Tibial nerve (tissue), 4 donors: ENCODE results near the gene HOXB7. TPM values are rescaled to one million over a fixed set of nuclear protein-coding genes. Genes with fewer than 3 reads are reported as not detected.

Experiments
- DNase-seq, 2 donors: peaks; one replicate each; pipeline ENCODE4 v3.0.0-alpha.2; 2019; ENCODE audit warnings: low spot score in 2 of 2
- H3K27ac ChIP-seq, 4 donors: fragments of 200-600 bp; sonication (generic) in 3 of 4; one replicate each; pipeline ENCODE4 v1.5.1; 2017 to 2019; ENCODE audit warnings: mild to moderate bottlenecking in 1 of 4
- H3K27me3 ChIP-seq, 2 donors: fragments of 200-600 bp; sonication (generic) in 1 of 2; one replicate each; pipeline versions ENCODE4 v1.5.1 to v1.6.0; 2017 to 2019
- H3K36me3 ChIP-seq, 3 donors: fragments of 200-600 bp; sonication (generic); one replicate each; pipeline ENCODE4 v1.5.1; 2018 to 2019
- H3K4me1 ChIP-seq, 4 donors: fragments of 200-600 bp; sonication (generic) in 3 of 4; one replicate each; pipeline ENCODE4 v1.5.1; 2017 to 2019
- H3K4me3 ChIP-seq, 4 donors: fragments of 200-600 bp; sonication (generic) in 3 of 4; one replicate each; pipeline ENCODE4 v1.5.1; 2017 to 2019; ENCODE audit warnings: mild to moderate bottlenecking in 1 of 4, moderate library complexity in 1 of 4
- H3K9me3 ChIP-seq, 4 donors: fragments of 200-600 bp; sonication (generic) in 3 of 4; one replicate each; pipeline ENCODE4 v1.5.1; 2017 to 2019
- CTCF ChIP-seq, 5 experiments: fragments of 200-600 bp in 3 of 5; fragments of 450-650 bp in 2 of 5; sonication (generic) in 3 of 5; IDR thresholded peaks; one replicate each; pipeline ENCODE4 v1.5.1; 2016 to 2019; ENCODE audit warnings: antibody characterized with exemption in 5 of 5, mild to moderate bottlenecking in 3 of 5, moderate library complexity in 2 of 5
- EP300 ChIP-seq, 2 donors: sonication (generic); formaldehyde crosslinking; IDR thresholded peaks; one replicate each; pipeline ENCODE4 v1.6.1; 2017; ENCODE audit warnings: antibody characterized with exemption in 2 of 2, mild to moderate bottlenecking in 1 of 2
- POLR2A ChIP-seq, 2 donors: fragments of 450-650 bp; IDR thresholded peaks; one replicate each; pipeline ENCODE4 v1.6.1; 2017; ENCODE audit warnings: antibody characterized with exemption in 2 of 2, mild to moderate bottlenecking in 2 of 2, moderate library complexity in 2 of 2
- WGBS, 2 donors: methylation state at CpG; one replicate each; pipeline ENCODE4 v1.1.5; 2018; 5-methylcytosine and 5-hydroxymethylcytosine counted together
- total RNA-seq, 4 donors: library from RNA; depleted of rRNA; stranded (reverse); fragments of >200 nt; gene quantifications; one replicate each; pipeline ENCODE4 v1.1.0, GENCODE V29; 2016

The HOXB7 gene
- total RNA-seq, 4 donors from 2014 or later, result 1.8 to 4.0 (median 2.3) TPM

GRCh38 chr17:48593126-48593829 lies 17.5 kb downstream of the HOXB7 start, which contains the start of gene HOXB5:
Gene HOXB5 (minus strand): TSS chr17:48593779. CDS start chr17:48593682, 97 bp downstream.
- TF ChIP-seq CTCF (IDR thresholded peaks at IDR 0.05) (no peak), EP300 (IDR thresholded peaks at IDR 0.05) (no peak), POLR2A (IDR thresholded peaks at IDR 0.05) (no peak)
- Histone ChIP-seq H3K27me3 (peaks cover 0 to 100% of the 10 kb centered on the region in 2 donors), H3K27ac (peak within 1 kb of the TSS in 1 of 4 donors; percentile 46), H3K4me1 (peaks cover 0 to 46% (median 13%) of the 10 kb centered on the region in 4 donors), H3K9me3 (no peaks in the 10 kb centered on the region), H3K4me3 (peak within 1 kb of the TSS; percentile 9 to 43 (median 25)), H3K36me3 (no peaks in the 10 kb centered on the region)
- no peak for DNase-seq
- WGBS, 2 donors, result 8 to 9% methylated on average over 28 to 49 of the region's 50 CpGs

GRCh38 chr17:48592577-48592976 lies 18.2 kb downstream of the HOXB7 start:
- peaks cover 0 to 100% of the 10 kb centered on the region in 2 donors for H3K27me3 ChIP-seq
- no peak for DNase-seq
- H3K27ac ChIP-seq, result no peak overlapping the region
- 36 to 39% methylated on average over 14 of the region's 14 CpGs for WGBS, 2 donors
- no peak for TF ChIP-seq EP300 (IDR thresholded peaks at IDR 0.05)
- TF ChIP-seq POLR2A (IDR thresholded peaks at IDR 0.05), result no peak
- TF ChIP-seq CTCF (IDR thresholded peaks at IDR 0.05), result no peak
- peak overlapping the region in 2 of 4 donors; percentile 8 to 39 for H3K4me3 ChIP-seq
- H3K4me1 ChIP-seq, result peaks cover 0 to 41% (median 9%) of the 10 kb centered on the region in 4 donors
- no peaks in the 10 kb centered on the region for H3K9me3 ChIP-seq
- no peaks in the 10 kb centered on the region for H3K36me3 ChIP-seq

- TF ChIP-seq POLR2A (IDR thresholded peaks at IDR 0.05) (no peak), EP300 (IDR thresholded peaks at IDR 0.05) (no peak), CTCF (IDR thresholded peaks at IDR 0.05) (no peak)
- Histone ChIP-seq H3K9me3 (no peaks in the 10 kb centered on the region), H3K27ac (no peak overlapping the region), H3K36me3 (no peaks in the 10 kb centered on the region), H3K27me3 (peaks cover 0 to 100% of the 10 kb centered on the region in 2 donors), H3K4me1 (peaks cover 0 to 41% (median 8%) of the 10 kb centered on the region in 4 donors), H3K4me3 (peak overlapping the region in 2 of 4 donors; percentile 8 to 13)
- 61 to 72% methylated on average over 17 to 33 of the region's 33 CpGs for WGBS, 2 donors
- DNase-seq, result no peak
Observed at GRCh38 chr17:48592057-48592514, 18.7 kb downstream of the HOXB7 start.

GRCh38 chr17:48591255-48592056 lies 19.4 kb downstream of the HOXB7 start:
- Histone ChIP-seq H3K27me3 (peaks cover 0 to 100% of the 10 kb centered on the region in 2 donors), H3K4me1 (peaks cover 0 to 42% (median 10%) of the 10 kb centered on the region in 4 donors)

More at GRCh38 chr17:48591255-48592056, 19.4 kb downstream of the HOXB7 start:
- no peak overlapping the region for H3K27ac ChIP-seq
- WGBS, 2 donors, result 86 to 90% methylated on average over 10 of the region's 10 CpGs
- no peaks in the 10 kb centered on the region for H3K36me3 ChIP-seq
- TF ChIP-seq POLR2A (IDR thresholded peaks at IDR 0.05), result no peak
- no peak for TF ChIP-seq CTCF (IDR thresholded peaks at IDR 0.05)
- no peak overlapping the region for H3K4me3 ChIP-seq
- H3K9me3 ChIP-seq, result no peaks in the 10 kb centered on the region
- no peak for DNase-seq
